ENCODE data around the gene MRPL52.

MRPL52 gene

DNA sequence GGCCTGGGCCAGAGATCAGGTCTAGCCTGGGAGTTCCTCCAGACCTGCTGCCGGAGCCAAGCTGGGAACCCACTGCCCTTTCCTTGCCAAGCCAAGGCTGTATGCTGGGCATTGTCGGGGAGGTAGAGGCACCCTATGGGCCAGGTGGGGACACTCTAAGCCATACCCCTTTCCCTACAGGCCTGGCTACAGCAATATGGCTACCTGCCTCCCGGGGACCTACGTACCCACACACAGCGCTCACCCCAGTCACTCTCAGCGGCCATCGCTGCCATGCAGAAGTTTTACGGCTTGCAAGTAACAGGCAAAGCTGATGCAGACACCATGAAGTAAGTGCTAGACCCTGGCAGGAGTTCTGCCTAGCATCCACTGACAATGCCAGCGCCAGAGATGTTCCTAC is 11.6 kb downstream of the MRPL52 start:
- H3K27me3 Mint-ChIP-seq, result peaks cover 42% of the 10 kb centered on the region

GRCh38 chr14:22841769-22842168 is 12.1 kb downstream of the MRPL52 start:
- Mint-ChIP-seq H3K27me3 (peaks cover 45% of the 10 kb centered on the region), H3K4me3 (no peak overlapping the region), H3K9me3 (no peaks in the 10 kb centered on the region), H3K27ac (no peak overlapping the region), H3K36me3 (ENCODE audit: low read depth) (no peaks in the 10 kb centered on the region), H3K4me1 (ENCODE audit: low read depth) (peaks cover 11% of the 10 kb centered on the region)
- DNase-seq, result no peak

More for the DNA sequence above, 11.6 kb downstream of the MRPL52 start:
- Mint-ChIP-seq H3K9me3 (no peaks in the 10 kb centered on the region), H3K4me3 (no peak overlapping the region), H3K4me1 (ENCODE audit: low read depth) (peaks cover 14% of the 10 kb centered on the region), H3K36me3 (ENCODE audit: low read depth) (peaks cover 2% of the 10 kb centered on the region), H3K27ac (no peak overlapping the region)
- DNase-seq, result no peak

- DNase-seq, result no peak
- H3K4me1 Mint-ChIP-seq (ENCODE audit: low read depth), result peaks cover 8% of the 10 kb centered on the region
- H3K4me3 Mint-ChIP-seq, result no peak overlapping the region
- H3K27ac Mint-ChIP-seq, result no peak overlapping the region
- H3K9me3 Mint-ChIP-seq, result no peaks in the 10 kb centered on the region
- peaks cover 42% of the 10 kb centered on the region for H3K27me3 Mint-ChIP-seq
- H3K36me3 Mint-ChIP-seq (ENCODE audit: low read depth), result no peaks in the 10 kb centered on the region
Measured at GRCh38 chr14:22842211-22843122, 12.8 kb downstream of the MRPL52 start.

- Mint-ChIP-seq H3K4me1 (ENCODE audit: low read depth) (peaks cover 6% of the 10 kb centered on the region), H3K9me3 (no peaks in the 10 kb centered on the region), H3K36me3 (ENCODE audit: low read depth) (no peaks in the 10 kb centered on the region), H3K27ac (no peak overlapping the region), H3K4me3 (no peak overlapping the region), H3K27me3 (peaks cover 42% of the 10 kb centered on the region)
- DNase-seq, result no peak
Measured at GRCh38 chr14:22843123-22843925, 13.6 kb downstream of the MRPL52 start.

- H3K9me3 Mint-ChIP-seq, result no peaks in the 10 kb centered on the region
- H3K27ac Mint-ChIP-seq, result no peak overlapping the region
- no peaks in the 10 kb centered on the region for H3K36me3 Mint-ChIP-seq (ENCODE audit: low read depth)
- H3K4me1 Mint-ChIP-seq (ENCODE audit: low read depth), result peaks cover 4% of the 10 kb centered on the region
- no peak overlapping the region for H3K4me3 Mint-ChIP-seq
- H3K27me3 Mint-ChIP-seq, result peaks cover 42% of the 10 kb centered on the region
- no peak for DNase-seq
Measured at GRCh38 chr14:22844221-22845102, 14.8 kb downstream of the MRPL52 start.

DNA sequence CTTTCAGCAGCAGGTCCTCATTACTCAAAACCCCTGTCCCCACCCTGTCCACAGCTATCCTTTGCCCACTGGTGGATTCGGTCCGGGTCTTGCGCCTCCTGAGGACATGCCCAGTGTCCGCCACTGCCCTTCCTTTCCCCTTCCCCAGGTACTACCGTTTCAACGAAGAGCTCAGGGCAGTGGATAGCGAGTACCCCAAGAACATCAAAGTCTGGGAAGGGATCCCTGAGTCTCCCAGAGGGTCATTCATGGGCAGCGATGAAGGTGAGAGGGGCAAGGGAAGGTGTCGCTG is 15.4 kb downstream of the MRPL52 start:
- H3K36me3 Mint-ChIP-seq (ENCODE audit: low read depth), result no peaks in the 10 kb centered on the region
- H3K9me3 Mint-ChIP-seq, result no peaks in the 10 kb centered on the region
- H3K4me3 Mint-ChIP-seq, result no peak overlapping the region
- peaks cover 4% of the 10 kb centered on the region for H3K4me1 Mint-ChIP-seq (ENCODE audit: low read depth)
- H3K27me3 Mint-ChIP-seq, result peaks cover 39% of the 10 kb centered on the region
- DNase-seq, result no peak
- no peak overlapping the region for H3K27ac Mint-ChIP-seq

GRCh38 chr14:22845821-22846625 is 16.3 kb downstream of the MRPL52 start:
- no peak for DNase-seq
- Mint-ChIP-seq H3K36me3 (ENCODE audit: low read depth) (no peaks in the 10 kb centered on the region), H3K4me1 (ENCODE audit: low read depth) (peaks cover 4% of the 10 kb centered on the region), H3K9me3 (no peaks in the 10 kb centered on the region), H3K27ac (no peak overlapping the region), H3K27me3 (peaks cover 37% of the 10 kb centered on the region), H3K4me3 (no peak overlapping the region)

GRCh38 chr14:22846811-22847307 is 17.2 kb downstream of the MRPL52 start:
- Mint-ChIP-seq H3K27me3 (peaks cover 37% of the 10 kb centered on the region), H3K27ac (no peak overlapping the region), H3K4me3 (no peak overlapping the region), H3K9me3 (no peaks in the 10 kb centered on the region), H3K4me1 (ENCODE audit: low read depth) (peaks cover 11% of the 10 kb centered on the region), H3K36me3 (ENCODE audit: low read depth) (no peaks in the 10 kb centered on the region)
- DNase-seq, result no peak

DNA sequence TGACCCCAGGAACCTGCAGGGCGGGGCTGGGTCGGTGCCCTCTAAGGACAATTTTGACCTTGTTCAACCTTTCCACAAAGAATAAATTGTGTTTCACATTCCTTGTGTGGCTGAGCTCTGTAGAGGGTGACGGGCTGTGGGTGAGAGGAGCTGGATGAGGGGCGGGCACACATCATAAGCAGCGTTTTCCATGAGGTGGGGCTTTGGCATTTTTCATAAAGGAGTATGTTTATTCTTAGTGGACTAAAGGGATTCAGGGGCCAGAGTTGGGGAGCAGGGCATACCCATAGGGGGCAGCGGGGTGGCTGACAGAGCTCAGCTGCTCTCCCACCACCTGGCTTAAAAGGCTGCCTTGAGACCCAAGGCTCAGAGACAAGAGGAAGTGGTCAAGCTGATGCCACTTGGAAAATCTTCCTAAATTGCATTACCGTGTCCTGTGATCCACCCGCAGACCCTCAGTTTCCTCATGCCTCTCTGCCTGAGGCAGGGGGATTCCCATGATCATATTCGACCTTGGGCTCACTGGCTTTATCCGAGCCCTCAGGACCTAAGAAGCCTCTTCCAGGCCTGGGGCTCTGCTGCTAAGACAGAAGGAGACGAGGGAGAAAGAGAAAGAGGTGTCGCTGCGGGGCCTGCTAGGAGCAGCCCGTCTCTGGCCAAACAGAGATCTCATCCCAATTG is 18.1 kb downstream of the MRPL52 start:
- no peaks in the 10 kb centered on the region for H3K9me3 Mint-ChIP-seq
- no peak overlapping the region for H3K4me3 Mint-ChIP-seq
- H3K4me1 Mint-ChIP-seq (ENCODE audit: low read depth), result peaks cover 12% of the 10 kb centered on the region
- H3K36me3 Mint-ChIP-seq (ENCODE audit: low read depth), result no peaks in the 10 kb centered on the region
- DNase-seq, result no peak
- H3K27me3 Mint-ChIP-seq, result peaks cover 37% of the 10 kb centered on the region
- no peak overlapping the region for H3K27ac Mint-ChIP-seq

DNA sequence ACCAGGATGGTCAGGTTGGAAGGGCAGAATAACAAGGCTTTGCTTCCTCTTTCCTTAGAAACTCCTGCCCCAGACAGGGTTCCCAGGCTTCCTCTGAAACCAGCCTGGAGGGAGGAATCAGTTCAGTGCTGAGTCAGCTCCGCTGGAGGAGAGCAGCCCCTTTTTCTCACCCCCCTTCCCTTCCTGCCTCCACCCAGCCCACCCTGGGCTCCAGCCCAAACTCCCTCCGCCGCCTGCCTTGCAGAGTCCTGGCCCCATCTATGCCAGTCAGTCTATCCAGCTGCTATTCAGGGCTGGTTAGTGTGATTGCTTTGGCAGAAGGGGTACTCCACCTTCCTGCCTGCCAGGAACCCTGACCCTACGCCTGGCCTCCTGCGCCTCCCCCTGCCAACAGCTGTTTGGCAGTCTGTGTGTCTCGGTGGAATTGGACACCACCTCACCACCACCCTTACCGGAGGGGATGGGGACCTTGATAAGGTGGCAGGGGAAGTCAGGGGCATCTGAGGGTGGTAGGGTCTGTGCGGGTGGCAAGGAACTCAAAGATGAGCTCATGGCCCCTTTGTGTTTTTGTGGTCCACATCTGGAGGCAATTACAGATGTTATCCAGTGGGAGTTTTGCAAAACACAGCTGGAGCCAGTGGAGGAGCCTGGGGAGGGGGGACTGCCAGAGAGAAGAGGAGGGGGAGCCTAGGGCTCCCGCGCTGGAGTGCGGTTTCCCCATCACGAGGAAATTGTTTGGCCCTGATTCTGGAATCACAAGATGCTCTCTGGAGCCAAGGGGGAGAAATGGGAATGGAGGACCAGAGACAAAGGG is 18.9 kb downstream of the MRPL52 start:
- no peaks in the 10 kb centered on the region for H3K9me3 Mint-ChIP-seq
- H3K4me3 Mint-ChIP-seq, result no peak overlapping the region
- H3K27ac Mint-ChIP-seq, result peak overlapping the region; percentile 52
- DNase-seq, result no peak
- peaks cover 34% of the 10 kb centered on the region for H3K27me3 Mint-ChIP-seq
- peaks cover 19% of the 10 kb centered on the region for H3K4me1 Mint-ChIP-seq (ENCODE audit: low read depth)
- no peaks in the 10 kb centered on the region for H3K36me3 Mint-ChIP-seq (ENCODE audit: low read depth)

- Mint-ChIP-seq H3K36me3 (ENCODE audit: low read depth) (no peaks in the 10 kb centered on the region), H3K4me3 (no peak overlapping the region), H3K4me1 (ENCODE audit: low read depth) (peaks cover 21% of the 10 kb centered on the region), H3K9me3 (no peaks in the 10 kb centered on the region), H3K27ac (no peak overlapping the region), H3K27me3 (peaks cover 29% of the 10 kb centered on the region)
- DNase-seq, result no peak
Measured at GRCh38 chr14:22849212-22849819, 19.6 kb downstream of the MRPL52 start.

DNA sequence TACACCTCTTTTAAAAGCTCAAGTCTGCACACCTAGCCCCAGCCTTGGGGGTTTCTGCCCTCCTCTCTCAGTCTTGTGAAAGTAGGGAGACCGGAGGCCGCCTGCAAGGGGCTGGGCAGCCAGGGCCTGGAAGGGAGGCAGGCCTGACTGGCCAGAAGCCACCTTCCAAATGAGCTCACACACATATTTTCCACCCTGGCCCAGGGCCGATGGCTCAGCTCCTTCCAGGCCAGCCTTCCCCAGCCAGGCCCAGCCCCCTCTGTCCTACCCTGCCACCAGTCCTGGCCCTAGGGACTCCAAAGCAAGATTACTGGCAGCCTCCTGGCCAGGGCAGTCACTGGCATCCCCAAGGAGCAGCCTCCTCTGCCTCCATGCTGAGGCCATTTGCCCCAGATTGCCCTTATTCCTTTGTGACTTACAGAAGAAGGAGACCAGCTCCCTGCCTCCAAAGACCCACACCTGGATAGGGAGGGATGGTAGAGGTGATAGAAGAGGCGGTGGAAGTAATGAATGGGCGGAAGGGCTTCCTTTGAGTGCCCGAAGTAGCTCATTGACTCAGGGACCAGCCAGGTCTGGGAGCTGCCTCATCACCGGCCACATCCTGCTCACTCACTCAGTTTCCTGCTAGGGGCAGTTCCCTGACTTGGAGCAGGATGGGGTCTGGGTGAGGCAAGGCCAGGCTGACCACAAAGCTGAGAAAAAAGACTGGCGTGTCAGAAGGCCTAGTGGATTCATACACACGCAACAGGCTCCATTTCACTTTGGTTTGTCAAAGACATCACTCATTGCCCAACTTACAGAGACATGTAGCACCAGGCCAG is 21.5 kb downstream of the MRPL52 start:
- Mint-ChIP-seq H3K4me1 (ENCODE audit: low read depth) (peaks cover 28% of the 10 kb centered on the region), H3K9me3 (no peaks in the 10 kb centered on the region), H3K27ac (peak overlapping the region; percentile 50), H3K4me3 (no peak overlapping the region), H3K36me3 (ENCODE audit: low read depth) (no peaks in the 10 kb centered on the region), H3K27me3 (peaks cover 17% of the 10 kb centered on the region)
- no peak for DNase-seq

Data from activated T-cell treated with anti-CD3 and anti-CD28 coated beads, Interleukin-2, amount 50 U/mL, for 24 hours (primary cell).